IPS-NIHi7 (cell line): ENCODE measurements around the gene TRPV5.

Experiments
- DNase-seq: peaks from one replicate; pipeline ENCODE4 v3.0.0; 2012; ENCODE audit warnings: mixed read lengths; ENCODE audit errors: extremely low spot score

Gene TRPV5

DNA sequence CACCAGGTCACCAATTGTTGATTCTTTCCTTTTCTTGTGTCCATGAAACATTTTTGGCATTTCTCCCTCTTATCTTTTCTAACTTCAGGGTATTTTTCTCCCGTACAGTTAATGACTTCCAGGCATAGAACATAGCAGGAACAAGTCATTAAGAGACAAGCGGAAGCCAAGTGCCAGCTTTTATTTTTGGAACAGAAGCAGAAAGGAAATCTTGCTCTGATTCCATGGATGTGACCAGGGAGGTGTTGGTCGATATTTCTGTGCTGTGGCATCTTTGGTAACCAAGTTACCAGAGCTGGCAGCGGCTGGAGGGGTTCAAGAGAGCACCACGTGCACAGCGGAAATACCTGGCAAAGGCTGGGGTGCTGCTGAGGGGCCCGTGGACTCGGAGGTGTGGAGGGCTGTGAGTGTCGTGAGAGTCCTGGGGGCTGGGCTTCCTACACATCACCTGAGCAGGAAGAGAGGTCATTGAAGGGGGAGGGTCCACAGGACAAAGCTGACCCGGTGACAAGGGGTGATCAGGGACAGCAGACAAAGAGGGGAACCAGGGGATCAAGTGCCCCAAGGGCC lies 7.5 kb upstream of the TRPV5 start:
- DNase-seq = no peak

DNA sequence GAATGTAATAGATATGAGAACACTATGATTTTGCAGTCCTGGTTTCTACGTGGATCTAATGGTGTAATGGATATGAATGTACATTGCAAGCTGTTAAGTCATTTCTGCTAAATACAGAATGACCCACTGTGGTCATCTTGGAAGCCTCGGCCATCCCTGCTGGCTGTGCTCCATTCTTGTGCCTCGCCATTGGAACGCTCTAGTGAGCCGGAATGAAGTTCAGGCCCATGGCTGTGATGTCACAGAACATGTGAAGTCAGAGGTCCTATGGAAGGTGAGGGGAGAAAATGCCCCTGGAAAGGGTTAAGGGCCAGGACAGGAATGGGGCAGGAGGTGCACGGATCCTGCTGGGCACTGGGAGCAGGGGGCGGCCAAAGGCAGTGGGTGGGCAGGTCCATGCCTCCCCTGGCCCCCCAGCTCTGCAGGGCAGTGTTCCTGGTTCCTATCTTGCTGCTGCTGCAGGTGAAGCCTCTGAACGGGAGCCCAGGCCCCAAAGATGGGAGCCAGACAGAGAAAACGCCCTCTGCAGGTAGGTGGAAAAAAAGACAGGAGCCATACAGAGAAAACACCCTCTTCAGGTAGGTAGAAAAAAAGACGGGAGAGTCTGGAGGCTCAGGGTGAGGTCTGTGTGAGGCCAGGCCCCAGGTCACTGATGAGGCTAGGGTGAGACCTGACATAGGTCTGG lies 5.8 kb upstream of the TRPV5 start, which contains the start of gene LLCFC1:
Gene LLCFC1, plus strand, starts transcription at position 259 of the 685 bp plus-strand sequence. Its CDS starts 138 bp downstream, at position 397.
- DNase-seq = peak; percentile 93

DNA sequence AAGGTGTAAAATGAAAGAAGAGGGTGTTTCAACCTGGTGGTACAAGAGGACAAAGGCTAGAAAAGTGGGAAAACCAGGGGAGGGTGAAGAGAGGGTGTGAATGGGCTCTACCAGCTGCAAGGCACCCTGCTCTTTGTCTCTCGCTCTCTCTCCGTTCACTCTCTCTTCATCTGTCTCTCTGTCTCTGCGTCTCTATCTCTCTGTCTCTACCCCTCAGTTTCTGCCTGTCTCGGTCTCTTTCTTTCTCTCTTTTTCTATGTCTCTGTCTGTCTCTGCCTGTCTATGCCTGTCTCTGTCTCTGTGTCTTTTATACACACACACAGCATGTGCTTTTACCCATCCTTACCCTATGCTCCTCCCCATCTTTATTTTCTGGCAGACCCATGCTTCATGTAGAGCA lies 5.1 kb upstream of the TRPV5 start:
- DNase-seq = no peak

DNA sequence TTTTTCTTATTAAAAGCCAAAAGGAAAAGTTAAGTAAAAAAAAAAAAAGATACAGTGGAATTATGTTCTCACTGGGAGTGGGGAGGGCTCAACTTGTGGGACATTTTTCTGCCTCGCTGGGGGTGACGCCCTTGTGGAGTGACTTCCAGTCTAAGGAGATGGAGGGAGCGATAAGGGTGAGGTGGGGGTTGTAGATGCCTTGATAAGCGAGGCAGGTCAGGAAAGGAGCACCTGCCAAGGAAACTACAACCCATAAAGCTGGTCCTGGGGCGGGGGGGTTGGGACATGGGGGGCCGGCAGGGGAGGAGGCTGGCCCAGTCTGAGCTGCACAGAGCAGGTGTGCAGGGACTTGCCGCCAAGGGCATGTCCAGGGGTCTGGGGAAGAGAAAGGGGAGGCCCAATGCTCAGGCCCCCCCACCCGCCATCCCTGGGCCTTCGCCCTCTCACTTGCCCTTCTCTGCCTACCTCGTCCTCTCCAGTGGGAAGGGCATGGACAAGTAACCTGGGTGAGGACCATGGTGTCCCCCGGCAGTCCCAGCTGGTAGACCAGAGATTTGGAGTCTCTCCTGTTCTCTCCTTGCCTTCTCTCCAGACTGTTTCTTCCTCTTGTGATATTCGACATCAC lies 2.5 kb upstream of the TRPV5 start:
- no peak for DNase-seq

DNA sequence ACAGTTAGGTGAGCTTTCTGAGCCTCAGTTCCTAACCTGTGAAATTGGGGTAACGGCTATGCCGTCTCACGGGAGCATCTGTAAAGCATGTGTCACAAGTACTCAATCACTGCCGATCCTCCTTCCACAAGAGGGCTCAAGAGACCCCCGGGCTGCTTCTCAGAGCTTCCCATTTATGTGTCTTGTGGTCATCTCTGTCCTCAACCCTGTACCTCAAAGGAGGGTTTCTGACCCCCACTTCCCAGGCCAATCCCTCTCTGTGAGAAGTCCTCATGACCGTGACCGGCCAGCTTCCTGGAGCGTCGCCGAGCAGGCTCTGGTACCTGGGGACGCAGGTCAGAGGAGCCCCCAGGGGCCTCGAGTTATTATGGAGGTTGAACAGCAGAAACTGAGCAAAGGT lies 510 bp upstream of the TRPV5 start:
- DNase-seq = no peak

DNA sequence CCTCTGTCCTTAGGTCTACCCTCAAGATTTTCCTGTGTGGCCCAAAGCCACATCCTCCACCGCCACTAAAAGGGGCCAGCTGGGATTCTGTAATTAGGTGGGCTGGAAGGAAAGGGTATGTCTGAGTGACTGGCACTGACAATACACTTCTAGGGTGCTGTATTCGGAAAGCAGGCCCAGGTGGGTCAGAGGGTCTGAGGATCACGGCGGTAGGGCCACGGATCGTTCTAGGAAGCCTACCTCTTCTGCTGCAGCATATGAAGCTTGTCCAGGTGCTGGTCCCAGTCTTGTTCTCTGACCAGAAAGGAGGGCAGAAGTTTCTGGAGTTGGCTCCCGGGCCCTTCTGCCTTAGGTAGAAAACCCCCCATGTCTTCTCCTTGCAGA lies 462 bp downstream of the TRPV5 start:
- DNase-seq = no peak

DNA sequence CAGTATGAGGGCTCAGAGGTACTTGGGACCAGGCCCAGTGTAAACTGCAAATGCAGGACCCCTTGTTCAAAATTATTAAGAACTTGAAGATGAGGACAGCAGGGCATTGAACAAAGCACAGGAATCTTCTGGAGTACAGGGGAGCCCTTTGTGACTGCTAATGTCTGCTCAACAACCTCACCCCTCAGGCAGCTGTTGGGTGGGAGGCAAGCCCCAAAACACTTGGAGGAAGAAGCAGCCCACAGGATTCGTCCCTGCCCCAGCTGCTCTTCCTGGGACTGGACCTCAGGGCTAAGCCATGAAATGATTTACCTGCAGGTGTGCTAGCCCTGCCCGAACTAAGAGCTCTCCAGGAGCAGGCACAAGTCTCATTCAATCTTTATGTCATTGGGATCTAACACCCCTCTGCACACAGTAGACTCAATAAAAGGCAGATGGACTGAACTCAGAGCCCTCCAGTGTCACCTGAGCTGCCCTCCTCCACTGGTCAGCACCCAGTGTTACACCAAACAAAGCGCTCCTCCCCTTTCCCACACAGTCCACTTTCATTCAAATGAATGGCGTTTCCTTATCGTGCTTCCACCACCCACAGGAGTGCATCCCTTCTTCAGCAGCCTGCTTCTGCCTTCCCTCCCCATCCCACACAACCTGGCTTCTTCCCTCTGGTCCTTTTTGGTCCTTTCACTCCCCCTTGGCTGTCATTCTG lies 1.0 kb downstream of the TRPV5 start:
- no peak for DNase-seq

DNA sequence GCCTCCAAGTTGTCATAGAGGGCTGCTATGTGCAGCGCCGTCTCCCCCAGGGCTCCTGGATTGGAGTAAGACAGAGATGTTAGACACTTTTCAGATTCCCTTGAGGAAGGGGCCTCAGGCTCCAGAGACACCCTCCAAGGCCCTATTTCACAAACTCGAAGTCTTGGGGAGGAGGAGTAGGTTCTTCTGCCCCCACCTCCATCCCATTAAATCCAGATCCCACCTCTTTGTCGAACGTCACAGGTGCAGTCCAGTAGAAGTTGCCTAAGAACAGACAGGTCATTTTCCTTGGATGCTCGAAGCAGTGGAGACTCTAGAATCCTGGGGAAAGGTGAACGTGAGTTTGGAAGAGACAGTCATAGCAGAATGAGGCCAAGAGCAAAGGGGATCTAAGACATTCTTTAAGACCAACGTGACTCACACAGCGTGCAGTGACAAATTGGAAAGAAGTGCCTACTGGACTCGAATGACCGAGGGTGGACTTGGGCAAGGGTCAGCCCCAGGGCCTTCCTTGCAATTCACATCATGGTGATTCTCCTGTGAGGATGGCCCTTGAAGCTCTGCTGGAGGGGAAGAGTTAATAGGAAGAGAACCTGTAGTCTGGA lies 3.3 kb downstream of the TRPV5 start:
- DNase-seq = no peak

DNA sequence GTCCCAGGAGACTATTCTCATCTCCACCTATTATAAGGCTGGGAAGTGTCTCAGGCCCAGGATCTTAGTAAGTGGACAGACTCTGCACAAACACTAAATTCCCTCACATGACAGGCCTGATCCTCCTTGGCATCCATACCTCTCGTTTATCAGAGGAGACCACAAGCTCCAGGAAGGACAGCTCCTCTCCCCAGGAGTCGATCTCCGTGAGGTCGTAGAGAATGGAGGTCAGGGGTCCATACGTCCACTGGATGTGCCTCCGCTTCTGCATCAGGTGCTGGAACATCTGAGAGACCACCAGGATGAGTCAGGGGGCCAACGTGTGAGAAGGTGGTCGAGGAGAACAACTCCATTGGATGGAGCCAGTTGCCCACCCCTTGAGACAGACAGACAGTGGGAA lies 5.6 kb downstream of the TRPV5 start:
- DNase-seq = no peak

DNA sequence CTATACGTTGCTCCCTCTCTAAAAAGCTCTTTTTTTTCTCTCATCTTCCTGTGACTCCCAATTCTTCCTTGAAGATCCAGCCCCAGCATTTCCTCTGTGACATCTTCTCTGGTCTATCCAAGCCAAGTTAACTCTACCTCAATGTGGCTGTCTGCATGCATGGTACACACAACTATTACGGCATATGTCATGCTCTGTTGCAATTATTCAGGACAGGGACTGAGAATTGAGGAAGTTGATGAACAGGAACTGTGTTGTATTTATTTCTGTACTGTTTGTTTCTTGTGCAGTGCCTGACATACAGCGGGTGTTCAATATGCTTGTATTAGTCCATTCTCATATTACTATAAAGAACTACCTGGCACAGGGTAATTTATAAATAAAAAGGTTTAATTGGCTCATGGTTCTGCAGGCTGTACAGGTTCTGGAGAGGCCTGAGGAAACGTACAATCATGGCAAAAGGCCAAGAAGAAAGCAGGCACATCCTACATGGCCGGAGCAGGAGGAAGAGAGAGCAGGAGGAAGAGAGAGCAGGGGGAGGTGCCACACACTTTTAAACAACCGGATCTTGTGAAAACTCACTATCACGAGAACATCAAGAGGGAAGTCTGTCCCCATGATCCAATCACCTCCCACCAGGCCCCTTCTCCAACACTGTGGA lies 6.3 kb downstream of the TRPV5 start:
- no peak for DNase-seq

DNA sequence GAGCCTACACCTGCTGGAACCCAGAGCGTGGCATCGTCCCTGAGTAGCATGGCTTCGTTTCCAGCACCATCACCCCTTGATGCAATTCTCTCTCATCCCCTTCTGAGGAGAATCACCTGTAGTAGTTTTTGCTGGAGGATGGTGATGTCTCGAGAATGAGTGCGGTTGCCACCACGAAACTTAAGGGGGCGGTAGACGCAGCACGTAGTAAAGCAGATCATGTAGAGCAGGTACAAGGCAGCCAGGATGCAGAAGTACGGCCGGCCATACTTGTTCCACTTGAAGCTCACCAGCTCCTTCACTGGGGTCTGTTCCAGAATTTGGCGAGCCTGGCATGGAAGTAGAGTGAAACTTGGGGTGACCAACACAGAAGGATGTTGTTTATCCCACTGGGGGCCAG lies 8.1 kb downstream of the TRPV5 start:
- peak; percentile 76 for DNase-seq

DNA sequence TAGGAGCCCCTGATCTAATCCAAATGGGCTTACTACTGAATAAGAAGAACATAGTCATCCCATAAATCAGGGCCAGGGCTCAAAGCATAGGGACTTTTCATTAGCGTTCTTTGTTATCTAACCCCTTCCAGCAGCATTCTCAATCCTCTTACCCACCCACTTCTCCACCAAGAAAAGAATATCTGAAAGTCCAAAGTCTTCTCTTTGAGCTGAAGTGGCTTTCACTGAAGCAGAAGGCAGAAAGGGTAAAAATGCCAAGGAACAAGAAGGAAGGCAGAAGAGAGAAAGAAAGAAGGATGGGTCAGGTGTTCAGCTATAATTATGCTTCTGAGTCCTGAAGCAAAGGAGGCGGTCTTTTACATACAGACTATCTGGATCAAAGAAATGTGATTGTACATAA lies 10.2 kb downstream of the TRPV5 start:
- no peak for DNase-seq

DNA sequence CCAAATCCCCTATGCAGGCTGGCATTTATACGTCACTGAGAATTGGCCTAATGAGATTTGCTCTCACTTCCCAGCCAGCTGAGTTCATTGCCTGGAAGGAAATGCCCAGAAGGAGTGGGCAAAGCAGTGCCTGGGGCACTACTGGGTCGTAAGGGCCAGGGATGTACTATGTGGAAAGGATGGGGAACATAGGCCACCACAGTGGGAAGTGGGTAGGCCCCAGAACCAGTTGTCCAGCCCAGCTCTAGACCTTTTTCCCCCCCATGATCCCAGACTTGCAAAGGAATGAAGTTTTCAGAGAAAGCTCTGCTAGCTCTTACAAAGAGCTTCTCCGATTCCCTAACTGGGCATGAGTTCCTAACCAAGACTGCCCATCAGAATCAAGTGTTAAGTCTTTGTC lies 13.9 kb downstream of the TRPV5 start:
- DNase-seq = no peak

DNA sequence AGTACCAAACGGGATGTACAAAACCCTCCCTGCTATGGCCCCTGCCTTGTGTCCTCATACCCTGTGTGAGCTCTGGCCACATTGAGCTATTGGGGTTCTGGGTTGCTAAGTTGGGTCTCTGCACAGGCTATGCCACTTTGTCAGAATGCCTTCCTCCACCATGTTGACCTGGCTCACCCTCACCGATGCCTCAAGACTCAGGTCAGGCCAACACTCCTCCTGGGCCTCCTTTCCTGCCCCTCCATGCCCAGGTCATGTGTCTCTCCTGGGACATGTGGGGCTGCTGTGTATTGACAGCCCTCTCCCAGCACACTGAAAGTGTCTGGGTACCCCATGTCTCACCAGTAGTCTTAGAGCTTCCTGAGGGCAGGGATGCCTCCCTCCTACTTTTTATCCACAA lies 14.6 kb downstream of the TRPV5 start:
- DNase-seq = no peak

DNA sequence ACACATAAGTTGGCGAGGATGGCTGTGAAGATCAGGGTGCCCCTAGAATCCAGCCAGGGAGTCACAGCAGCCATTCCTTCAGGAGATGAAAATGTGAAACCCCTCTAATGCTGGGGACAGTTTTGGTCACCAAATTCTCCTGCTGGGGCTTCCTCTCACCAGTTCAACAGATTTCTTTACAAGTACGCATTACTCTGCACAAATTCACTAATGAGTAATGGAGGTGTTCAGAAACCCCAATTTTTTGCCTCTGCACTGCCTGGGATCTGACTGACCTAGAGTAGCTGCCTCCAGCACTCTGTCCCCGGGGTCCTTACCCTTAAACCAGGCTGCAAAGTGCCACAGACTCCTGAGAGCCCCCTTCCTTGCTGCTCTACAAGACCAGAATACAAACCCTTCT lies 16.1 kb downstream of the TRPV5 start:
- no peak for DNase-seq

DNA sequence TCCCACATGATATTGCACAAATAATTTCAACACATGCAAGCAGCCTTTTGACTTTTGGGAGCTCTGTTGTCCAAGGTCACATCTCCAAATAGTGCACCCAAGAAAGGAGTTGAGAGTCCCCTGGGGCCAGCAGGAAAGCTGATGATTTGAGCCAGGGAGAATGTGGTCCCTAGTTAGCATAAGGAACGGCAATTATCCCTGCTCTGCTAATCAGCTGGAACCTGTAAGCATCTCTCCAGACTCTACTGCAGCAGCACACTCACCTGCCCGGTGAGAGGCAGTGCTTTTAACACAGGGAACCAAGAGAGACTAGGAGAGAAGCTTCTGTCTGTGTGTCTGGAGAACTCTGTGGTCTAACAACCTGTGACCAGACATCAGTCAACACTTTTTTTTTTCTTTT lies 17.0 kb downstream of the TRPV5 start:
- no peak for DNase-seq

DNA sequence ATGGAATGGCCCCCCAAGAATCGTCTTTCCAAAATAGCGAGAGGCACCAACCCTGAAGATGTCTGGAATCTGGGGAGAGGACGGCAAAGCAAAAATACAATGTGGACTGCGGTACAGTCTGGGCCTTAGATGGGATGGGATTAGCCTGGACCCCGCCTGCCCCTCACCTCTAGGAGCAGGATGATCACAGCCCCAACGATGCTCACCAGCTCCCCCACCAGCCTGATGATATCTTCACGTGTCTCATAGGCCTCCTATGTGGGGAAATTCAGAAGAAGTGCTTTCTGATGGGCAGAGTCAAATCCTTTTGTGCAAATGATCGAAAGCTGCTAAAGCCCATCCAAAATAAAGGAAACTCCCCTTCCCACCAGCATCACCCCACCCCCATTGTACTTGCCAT lies 18.2 kb downstream of the TRPV5 start:
- no peak for DNase-seq

DNA sequence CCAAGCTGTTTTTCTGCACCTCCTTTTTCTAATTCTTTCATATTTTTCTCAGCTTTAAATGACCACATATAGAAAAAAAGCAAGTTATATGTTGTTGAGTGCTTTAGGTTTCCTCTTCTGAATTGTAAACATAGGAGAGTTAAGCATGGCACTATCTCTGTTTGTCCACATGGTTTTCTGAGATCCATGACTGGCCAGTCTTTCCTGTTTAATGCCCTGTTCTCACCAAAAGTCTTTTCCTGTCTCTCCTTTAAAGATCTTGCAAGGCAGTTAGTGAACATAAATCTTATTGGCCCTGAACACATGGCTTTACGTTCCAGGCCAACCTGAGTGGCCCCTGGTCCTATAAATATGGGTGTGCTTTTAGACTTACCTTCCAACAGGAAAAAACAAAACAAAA lies 19.4 kb downstream of the TRPV5 start:
- DNase-seq = no peak

DNA sequence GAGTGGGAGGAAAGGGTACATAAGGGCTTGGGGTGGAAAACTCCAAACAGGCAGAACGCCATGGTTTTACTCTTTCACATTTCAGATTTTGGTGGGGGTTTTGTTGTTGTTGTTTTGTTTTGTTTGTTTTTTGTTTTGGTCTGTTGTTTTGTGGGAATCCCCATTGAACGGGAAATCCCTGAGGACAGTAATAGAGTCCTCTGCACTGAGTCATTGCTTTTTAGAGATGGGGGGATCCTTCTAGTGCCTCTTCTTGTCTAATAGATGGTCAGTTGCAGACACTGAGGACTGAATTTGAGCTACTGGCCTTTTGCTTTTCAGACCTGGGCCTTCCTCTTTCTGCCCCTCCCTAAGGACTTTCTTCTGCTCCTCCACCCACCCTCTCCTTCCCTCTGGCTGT lies 20.0 kb downstream of the TRPV5 start:
- no peak for DNase-seq

DNA sequence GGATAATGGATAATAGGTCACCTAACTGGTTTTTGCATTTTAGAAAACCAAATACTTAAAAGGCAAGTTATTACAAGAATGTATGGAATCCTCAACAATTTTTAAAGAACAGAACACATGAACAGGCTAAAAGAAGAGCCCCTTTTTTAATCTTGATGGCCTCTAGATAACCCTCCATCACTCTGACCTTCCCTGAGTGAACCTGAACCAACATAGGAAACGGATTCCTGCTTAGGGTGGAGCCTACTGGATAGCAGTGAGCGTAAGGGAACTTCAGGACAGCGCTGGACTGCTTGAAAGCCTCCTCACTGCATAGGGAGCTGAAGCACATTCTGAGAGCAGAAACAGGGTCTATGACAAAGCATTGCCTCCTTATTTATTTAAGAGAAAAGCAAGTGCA lies 20.5 kb downstream of the TRPV5 start:
- no peak for DNase-seq

DNA sequence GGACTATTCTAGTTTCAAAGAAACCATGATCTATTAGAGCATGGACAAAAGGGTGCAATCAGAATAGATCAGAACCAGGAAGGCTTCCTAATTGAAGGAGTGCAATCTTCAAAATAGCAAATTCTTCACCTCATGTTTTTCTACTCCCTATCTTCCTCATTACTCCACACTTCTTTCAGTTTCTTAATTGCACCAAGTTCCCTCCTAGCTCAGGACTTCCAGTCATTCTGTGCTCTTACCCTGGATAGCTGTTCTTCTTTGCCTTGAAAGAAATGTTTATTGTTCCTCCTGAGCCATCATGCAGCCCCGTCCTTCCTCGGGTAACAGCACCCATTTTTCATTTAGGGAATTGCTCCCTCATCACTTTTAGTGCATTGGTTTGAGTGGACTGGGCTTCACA lies 23.1 kb downstream of the TRPV5 start:
- DNase-seq = no peak

DNA sequence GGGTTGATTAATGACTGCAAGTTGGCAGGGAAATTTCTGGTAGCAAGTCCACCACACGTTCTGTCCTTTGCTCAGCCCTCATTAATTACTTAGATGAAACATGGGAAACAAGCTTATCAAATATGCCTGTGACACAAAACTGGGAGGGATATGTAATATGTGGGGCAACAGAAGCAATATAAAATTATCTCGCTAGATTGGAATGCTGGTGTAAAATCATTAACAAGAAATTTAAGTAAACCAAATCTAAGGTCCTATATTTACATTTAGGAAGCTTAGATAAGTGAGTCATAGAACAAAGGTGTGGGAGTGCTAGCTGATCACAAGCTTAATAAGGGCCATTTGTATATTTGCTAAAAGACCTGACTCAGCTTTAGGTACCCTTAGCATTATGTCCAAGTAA lies 23.5 kb downstream of the TRPV5 start:
- no peak for DNase-seq
